ENCODE data around the gene POC1A.

Gene POC1A

DNA sequence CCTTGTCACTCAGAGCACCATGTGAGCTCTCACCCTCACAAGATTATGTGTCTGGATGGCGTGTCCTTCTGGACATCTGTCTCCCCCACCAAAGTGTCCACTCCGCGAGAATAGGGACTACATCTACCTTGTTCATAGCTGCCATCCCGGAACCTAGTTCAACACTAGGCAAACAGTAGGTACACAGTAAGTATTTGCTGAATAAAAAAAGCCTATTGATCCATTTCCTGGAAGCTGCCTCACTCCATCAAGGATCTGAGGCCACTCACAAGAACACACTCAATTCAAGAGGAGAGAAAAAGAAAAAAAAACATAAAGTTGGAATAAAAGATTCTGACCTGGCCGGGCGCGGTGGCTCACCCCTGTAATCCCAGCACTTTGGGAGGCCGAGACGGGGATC is 32.5 kb upstream of the POC1A start:
- CTCF ChIA-PET, result interaction anchor here (0.7 to 1.0 kb wide), 2 partner anchors 152 to 172 kb away, joined by 3 to 6 read pairs; no protein-coding TSS in a partner anchor
- no peaks in the 10 kb centered on the region for H3K4me1 ChIP-seq (ENCODE audit: control insufficient read depth, insufficient read depth, low read length)
- no peak overlapping the region for H3K27ac ChIP-seq (ENCODE audit: extremely low read depth, low read depth, low read length)
- TF ChIP-seq PRDM1 (tag by site-specific recombination; IDR thresholded peaks at IDR 0.05) (no peak), ZNF202 (tag by site-specific recombination; IDR thresholded peaks at IDR 0.05; ENCODE audit: borderline replicate concordance) (no peak), BCL11B (tag by site-specific recombination; IDR thresholded peaks at IDR 0.05; ENCODE audit: low read depth) (no peak), ZNF843 (tag by site-specific recombination; IDR thresholded peaks at IDR 0.05) (no peak), ZNF629 (tag by site-specific recombination; IDR thresholded peaks at IDR 0.05) (no peak), ZNF221 (tag by site-specific recombination; IDR thresholded peaks at IDR 0.05; ENCODE audit: borderline replicate concordance) (no peak), ZFP41 (tag by site-specific recombination; IDR thresholded peaks at IDR 0.05; ENCODE audit: borderline replicate concordance) (no peak), ZNF776 (tag by site-specific recombination; IDR thresholded peaks at IDR 0.05; ENCODE audit: borderline replicate concordance) (no peak)
- TF ChIP-seq, protein P1, sequence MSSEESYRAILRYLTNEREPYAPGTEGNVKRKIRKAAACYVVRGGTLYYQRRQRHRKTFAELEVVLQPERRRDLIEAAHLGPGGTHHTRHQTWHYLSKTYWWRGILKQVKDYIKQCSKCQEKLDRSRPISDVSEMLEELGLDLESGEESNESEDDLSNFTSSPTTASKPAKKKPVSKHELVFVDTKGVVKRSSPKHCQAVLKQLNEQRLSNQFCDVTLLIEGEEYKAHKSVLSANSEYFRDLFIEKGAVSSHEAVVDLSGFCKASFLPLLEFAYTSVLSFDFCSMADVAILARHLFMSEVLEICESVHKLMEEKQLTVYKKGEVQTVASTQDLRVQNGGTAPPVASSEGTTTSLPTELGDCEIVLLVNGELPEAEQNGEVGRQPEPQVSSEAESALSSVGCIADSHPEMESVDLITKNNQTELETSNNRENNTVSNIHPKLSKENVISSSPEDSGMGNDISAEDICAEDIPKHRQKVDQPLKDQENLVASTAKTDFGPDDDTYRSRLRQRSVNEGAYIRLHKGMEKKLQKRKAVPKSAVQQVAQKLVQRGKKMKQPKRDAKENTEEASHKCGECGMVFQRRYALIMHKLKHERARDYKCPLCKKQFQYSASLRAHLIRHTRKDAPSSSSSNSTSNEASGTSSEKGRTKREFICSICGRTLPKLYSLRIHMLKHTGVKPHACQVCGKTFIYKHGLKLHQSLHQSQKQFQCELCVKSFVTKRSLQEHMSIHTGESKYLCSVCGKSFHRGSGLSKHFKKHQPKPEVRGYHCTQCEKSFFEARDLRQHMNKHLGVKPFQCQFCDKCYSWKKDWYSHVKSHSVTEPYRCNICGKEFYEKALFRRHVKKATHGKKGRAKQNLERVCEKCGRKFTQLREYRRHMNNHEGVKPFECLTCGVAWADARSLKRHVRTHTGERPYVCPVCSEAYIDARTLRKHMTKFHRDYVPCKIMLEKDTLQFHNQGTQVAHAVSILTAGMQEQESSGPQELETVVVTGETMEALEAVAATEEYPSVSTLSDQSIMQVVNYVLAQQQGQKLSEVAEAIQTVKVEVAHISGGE (tag by site-specific recombination; conservative IDR thresholded peaks at IDR 0.05; ENCODE audit: low read depth), result no peak
- no peaks in the 10 kb centered on the region for H3K36me3 ChIP-seq (ENCODE audit: control insufficient read depth in 2 of 2, insufficient read depth in 1 of 2, low read length in 2 of 2)
- no peak overlapping the region for H3K4me3 ChIP-seq (ENCODE audit: low read depth, low read length)
- POLR2A ChIA-PET, result no interaction called here
- H3K9me3 ChIP-seq (ENCODE audit: control insufficient read depth, insufficient read depth, low read depth, low read length), result no peaks in the 10 kb centered on the region

DNA sequence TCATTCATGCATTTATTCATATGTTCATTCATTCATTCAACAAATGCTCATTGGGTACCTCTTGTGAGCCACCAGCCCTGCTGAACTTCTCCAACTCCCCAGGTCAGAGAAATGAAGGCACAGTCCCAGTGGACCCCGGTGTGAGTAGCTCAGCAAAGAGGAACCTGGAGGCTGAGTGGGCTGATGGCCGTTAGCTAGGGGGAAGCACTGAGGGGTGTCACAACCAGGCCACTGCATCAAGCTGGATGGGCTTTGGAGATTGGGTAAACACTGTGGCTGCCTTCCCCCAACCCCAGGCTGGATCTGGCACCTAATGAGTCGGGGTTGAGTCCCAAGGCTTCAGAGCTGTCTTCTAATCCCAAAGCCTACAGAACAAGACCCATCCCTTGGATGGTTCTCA is 31.6 kb upstream of the POC1A start:
- Histone ChIP-seq H3K27ac (ENCODE audit: extremely low read depth, low read depth, low read length) (no peak overlapping the region), H3K9me3 (ENCODE audit: control insufficient read depth, insufficient read depth, low read depth, low read length) (no peaks in the 10 kb centered on the region), H3K4me3 (ENCODE audit: low read depth, low read length) (no peak overlapping the region), H3K36me3 (ENCODE audit: control insufficient read depth in 2 of 2, insufficient read depth in 1 of 2, low read length in 2 of 2) (no peaks in the 10 kb centered on the region), H3K4me1 (ENCODE audit: control insufficient read depth, insufficient read depth, low read length) (no peaks in the 10 kb centered on the region)
- TF ChIP-seq ZNF549 (tag by site-specific recombination; IDR thresholded peaks at IDR 0.05), result no peak
- TF ChIP-seq, protein P2, sequence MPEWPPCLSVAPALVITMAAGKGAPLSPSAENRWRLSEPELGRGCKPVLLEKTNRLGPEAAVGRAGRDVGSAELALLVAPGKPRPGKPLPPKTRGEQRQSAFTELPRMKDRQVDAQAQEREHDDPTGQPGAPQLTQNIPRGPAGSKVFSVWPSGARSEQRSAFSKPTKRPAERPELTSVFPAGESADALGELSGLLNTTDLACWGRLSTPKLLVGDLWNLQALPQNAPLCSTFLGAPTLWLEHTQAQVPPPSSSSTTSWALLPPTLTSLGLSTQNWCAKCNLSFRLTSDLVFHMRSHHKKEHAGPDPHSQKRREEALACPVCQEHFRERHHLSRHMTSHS (tag by site-specific recombination; IDR thresholded peaks at IDR 0.05), result no peak
- TF ChIP-seq ZNF16 (tag by site-specific recombination; IDR thresholded peaks at IDR 0.05; ENCODE audit: low read depth), result no peak
- no peak for TF ChIP-seq ZNF292 (tag by site-specific recombination; IDR thresholded peaks at IDR 0.05; ENCODE audit: borderline replicate concordance, low read depth)
- TF ChIP-seq, protein P3, sequence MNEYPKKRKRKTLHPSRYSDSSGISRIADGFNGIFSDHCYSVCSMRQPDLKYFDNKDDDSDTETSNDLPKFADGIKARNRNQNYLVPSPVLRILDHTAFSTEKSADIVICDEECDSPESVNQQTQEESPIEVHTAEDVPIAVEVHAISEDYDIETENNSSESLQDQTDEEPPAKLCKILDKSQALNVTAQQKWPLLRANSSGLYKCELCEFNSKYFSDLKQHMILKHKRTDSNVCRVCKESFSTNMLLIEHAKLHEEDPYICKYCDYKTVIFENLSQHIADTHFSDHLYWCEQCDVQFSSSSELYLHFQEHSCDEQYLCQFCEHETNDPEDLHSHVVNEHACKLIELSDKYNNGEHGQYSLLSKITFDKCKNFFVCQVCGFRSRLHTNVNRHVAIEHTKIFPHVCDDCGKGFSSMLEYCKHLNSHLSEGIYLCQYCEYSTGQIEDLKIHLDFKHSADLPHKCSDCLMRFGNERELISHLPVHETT (tag by site-specific recombination; IDR thresholded peaks at IDR 0.05), result no peak
- TF ChIP-seq ZNF366 (tag by site-specific recombination; conservative IDR thresholded peaks at IDR 0.05), result no peak
- TF ChIP-seq ZNF302 (tag by site-specific recombination; IDR thresholded peaks at IDR 0.05; ENCODE audit: low read depth), result no peak
- TF ChIP-seq ZNF335 (tag by site-specific recombination; conservative IDR thresholded peaks at IDR 0.05), result no peak
- POLR2A ChIA-PET, result no interaction called here
- CTCF ChIA-PET, result interaction anchor here (1.0 kb wide), 1 partner anchor 153 kb away, joined by 3 read pairs; no protein-coding TSS in a partner anchor

DNA sequence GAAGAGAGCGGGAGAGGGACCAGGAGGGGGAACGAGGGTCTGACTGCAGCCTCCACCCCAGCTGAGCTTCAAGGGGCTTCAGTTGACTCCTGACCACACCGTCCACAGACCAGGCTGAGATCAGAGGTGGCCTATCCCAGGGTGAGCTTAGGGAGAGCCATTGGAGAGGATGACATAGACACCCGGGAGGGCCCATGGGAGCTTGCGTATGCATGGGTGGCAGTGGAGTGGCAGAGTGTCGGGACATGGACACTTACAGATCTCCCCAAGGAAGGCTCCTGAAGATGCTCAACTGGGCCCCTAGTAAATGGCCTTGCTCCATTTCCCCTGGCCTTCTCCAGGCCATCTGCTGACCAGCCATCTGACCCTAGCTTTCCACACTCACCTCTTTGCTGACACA is 31.1 kb upstream of the POC1A start:
- no peaks in the 10 kb centered on the region for H3K4me1 ChIP-seq (ENCODE audit: control insufficient read depth, insufficient read depth, low read length)
- ChIA-PET CTCF (no interaction called here), POLR2A (no interaction called here)
- H3K4me3 ChIP-seq (ENCODE audit: low read depth, low read length), result no peak overlapping the region
- H3K9me3 ChIP-seq (ENCODE audit: control insufficient read depth, insufficient read depth, low read depth, low read length), result no peaks in the 10 kb centered on the region
- no peaks in the 10 kb centered on the region for H3K36me3 ChIP-seq (ENCODE audit: control insufficient read depth in 2 of 2, insufficient read depth in 1 of 2, low read length in 2 of 2)
- H3K27ac ChIP-seq (ENCODE audit: extremely low read depth, low read depth, low read length), result no peak overlapping the region
- TF ChIP-seq ZNF555 (tag by site-specific recombination; conservative IDR thresholded peaks at IDR 0.05) (no peak), REPIN1 (tag by site-specific recombination; IDR thresholded peaks at IDR 0.05; ENCODE audit: low read depth) (no peak), ZSCAN30 (tag by site-specific recombination; IDR thresholded peaks at IDR 0.05) (no peak), ZNF324 (tag by site-specific recombination; IDR thresholded peaks at IDR 0.05) (no peak), ZNF132 (tag by site-specific recombination; IDR thresholded peaks at IDR 0.05; ENCODE audit: borderline replicate concordance) (no peak), ZNF335 (tag by site-specific recombination; conservative IDR thresholded peaks at IDR 0.05) (no peak), MZF1 (tag by site-specific recombination; IDR thresholded peaks at IDR 0.05; ENCODE audit: borderline replicate concordance) (no peak), ZNF121 (tag by site-specific recombination; IDR thresholded peaks at IDR 0.05) (no peak)
- TF ChIP-seq, protein P4, sequence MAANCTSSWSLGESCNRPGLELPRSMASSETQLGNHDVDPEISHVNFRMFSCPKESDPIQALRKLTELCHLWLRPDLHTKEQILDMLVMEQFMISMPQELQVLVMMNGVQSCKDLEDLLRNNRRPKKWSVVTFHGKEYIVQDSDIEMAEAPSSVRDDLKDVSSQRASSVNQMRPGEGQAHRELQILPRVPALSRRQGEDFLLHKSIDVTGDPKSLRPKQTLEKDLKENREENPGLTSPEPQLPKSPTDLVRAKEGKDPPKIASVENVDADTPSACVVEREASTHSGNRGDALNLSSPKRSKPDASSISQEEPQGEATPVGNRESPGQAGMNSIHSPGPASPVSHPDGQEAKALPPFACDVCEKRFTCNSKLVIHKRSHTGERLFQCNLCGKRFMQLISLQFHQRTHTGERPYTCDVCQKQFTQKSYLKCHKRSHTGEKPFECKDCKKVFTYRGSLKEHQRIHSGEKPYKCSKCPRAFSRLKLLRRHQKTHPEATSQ (tag by site-specific recombination; IDR thresholded peaks at IDR 0.05), result no peak

All from HEK293 (cell line).